Left renal cortex interstitium (tissue), 4 donors: ENCODE data around the gene FGF9. TPM values are rescaled to one million over a fixed set of nuclear protein-coding genes. Genes with fewer than 3 reads are reported as not detected.

Source experiments
- DNase-seq, 4 donors: peaks; one replicate each; pipeline ENCODE4 v3.0.0-alpha.2; 2013; ENCODE audit warnings: low read depth in 4 of 4, low spot score in 2 of 4, missing footprints in 1 of 4
- polyA plus RNA-seq, 4 donors: library from polyadenylated mRNA; unstranded; fragments of 120-200 nt; gene quantifications; one replicate each; pipeline ENCODE4 v1.2.1, GENCODE V29; 2013; ENCODE audit not compliant: insufficient read length in 4 of 4

FGF9 gene
- 10 to 100 TPM; 12.4 to 37.2 (median 18.9) TPM for polyA plus RNA-seq

DNA sequence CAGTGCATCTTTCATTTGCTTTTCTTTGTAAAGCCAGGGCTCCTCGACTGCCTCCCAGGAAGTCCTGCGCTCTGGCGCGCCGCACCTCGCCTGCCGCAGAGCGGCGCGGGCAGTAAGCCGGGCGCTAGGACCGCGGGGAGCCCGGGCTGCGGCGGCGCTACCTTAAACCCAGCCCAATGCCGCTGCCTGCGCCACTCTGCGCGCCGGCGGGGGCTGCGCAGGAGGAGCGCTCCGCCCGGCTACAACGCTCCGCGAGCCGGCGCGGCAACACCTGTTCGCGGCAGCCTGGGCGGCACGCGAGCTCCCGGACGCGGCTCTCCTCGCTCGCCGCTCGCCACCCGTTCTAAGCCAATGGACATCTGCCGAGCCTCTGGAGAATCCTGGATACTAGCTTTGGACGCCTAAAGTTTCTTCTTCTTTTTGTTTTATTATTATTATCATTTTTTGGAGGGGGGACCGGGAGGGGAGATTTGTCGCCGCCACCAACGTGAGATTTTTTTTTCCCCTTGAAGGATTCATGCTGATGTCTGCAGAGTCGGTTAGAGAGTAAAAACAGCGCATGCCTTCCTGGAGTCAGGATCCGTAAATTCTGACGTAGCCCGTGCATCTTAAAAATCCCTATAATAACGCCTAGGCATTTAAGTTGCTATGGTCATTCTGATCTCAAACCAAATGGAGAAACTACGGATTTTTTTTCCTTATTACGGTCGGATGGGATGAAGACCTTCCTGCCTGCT, at the start of gene FGF9:
FGF9 (plus strand) TSS at position 191 of the 737 bp plus-strand sequence. CDS start 840 bp downstream, outside the sequence.
- DNase-seq: peak in 1 of 4 donors; percentile 68

DNA sequence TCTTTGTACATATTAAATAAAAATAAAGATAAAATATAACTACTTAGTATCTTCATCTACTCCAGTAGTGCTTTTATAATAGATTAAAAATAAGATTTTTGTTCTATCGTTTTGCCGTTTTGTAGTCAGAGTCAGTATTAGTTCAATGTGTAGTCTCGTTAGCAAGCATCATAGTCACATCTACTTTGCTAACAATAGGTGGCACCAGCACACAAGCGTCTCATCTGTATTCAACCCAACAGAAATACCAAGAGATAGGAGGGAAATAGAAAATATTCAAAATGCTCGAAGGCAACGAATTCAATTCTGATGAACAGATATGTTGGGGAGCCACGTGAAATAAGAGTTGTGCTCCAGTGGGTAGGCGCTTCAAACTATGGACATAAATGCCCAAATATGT, 45.5 kb upstream of the FGF9 start:
- no peak for DNase-seq

DNA sequence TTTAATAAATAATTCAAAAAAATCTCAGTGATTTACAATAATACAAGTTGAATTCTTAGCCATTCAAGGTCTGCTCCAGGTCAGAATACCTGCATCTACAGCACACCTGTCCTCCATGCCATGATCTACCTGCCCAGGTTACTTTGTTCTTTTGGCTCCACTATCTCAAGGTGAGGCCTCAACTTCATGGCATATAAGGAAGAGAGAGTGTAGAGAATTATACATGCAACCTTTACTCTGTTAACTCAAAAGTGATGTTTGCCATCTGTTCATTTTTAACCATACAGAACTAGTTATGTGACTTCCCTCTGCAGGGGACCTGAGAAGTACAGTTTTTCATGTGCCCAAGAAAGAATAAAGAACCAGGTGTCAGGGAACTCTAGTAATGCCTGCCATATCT, 38.7 kb upstream of the FGF9 start:
- no peak for DNase-seq

- no peak for DNase-seq
Observed at GRCh38 chr13:21636656-21637055, 34.2 kb upstream of the FGF9 start.

GRCh38 chr13:21637296-21637695, 33.6 kb upstream of the FGF9 start:
- no peak for DNase-seq

GRCh38 chr13:21638319-21639282, 32.3 kb upstream of the FGF9 start:
- DNase-seq: no peak

DNA sequence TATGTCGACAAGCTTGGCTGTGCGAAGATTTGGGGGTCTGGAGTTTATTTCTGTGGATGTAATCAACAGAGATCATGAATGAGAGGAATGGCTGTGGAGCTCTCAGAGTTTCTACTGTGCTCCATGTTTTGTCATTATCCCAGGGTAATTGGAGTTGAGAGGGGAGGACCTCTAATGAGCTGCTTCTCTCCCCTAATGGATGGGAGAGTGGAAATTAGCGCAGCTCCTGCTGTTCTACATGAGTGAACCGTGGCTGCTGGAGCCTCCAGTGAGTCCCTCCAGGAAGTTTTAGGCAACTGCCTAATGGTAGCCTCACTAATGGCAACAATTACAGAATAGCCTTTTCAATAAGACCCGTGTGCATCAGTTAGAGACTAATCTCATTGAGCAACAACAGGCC, 31.3 kb upstream of the FGF9 start:
- DNase-seq: no peak

GRCh38 chr13:21641629-21642028, 29.2 kb upstream of the FGF9 start:
- DNase-seq: no peak

GRCh38 chr13:21657538-21657937, 13.3 kb upstream of the FGF9 start:
- DNase-seq: no peak

DNA sequence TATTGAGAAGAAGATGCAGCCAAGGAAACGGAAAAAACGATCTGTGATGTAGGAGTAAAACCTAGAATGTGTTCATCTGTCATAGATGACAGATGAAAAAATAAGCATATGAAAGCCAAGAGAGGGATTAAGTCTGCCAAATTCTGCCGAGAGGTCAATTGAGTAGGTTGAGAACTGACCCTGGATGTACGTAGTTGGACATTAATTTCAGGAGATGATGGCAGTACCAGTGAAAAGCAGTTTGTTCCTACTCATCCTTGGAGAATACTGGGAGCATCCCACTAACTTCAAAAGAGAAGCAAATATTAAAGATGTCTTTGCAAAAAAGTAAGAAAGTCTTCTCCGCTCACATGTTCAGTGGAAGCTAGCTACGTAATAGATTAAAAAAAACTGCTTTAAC, 11.8 kb upstream of the FGF9 start:
- no peak for DNase-seq

- no peak for DNase-seq
Observed at GRCh38 chr13:21661097-21661909, 9.6 kb upstream of the FGF9 start.

DNA sequence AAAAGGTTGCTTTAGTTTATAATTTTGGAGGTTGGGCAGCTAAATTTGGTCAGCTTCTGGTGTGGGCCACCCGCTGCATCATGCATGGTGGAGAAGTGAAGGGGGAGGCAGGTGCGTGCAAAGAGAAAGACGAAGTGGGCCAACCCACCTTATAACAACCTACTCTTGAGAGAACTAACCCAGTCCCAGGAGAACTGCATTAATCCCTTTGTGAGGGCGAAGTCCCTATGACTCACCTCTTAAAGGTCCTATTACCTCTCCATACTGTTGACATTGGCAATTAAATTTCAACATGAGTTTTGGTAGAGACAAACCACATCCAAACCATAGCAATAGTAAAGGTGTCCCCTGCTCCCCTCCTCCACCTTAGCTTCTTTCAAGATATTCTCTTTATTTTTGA, 7.7 kb upstream of the FGF9 start:
- DNase-seq: no peak

DNA sequence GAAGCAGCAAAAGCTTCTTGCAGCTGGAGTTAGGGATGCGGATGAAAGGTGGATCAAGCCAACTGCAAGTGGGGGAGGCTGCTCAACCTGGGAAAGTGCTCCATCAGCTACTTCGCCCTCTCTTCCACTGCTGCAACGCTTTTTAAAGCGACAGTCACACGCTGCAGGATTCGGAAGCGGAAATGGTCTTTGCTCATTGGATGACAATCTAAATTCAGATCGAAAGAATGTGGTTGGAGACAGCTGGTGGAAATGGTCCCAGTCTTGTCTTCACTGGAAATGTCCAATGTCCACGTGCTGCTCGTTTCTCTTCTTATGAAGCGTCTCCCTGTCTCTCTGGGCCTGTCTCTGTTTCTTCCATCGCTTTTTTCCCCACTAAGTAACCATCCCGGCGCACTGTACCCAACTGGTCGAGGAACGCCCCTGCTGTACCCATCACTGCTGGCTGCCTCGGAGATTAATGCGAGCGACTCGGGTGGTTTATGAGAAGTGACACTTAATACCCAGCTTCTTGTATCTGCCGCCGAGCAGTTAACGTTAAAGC, 2.1 kb upstream of the FGF9 start:
- peak in 2 of 4 donors; percentile 13 to 23 for DNase-seq

- peak in 2 of 4 donors; percentile 53 to 64 for DNase-seq
Observed at GRCh38 chr13:21670006-21670882, 629 bp upstream of the FGF9 start.

GRCh38 chr13:21671620-21672286, 880 bp downstream of the FGF9 start:
- DNase-seq: no peak

DNA sequence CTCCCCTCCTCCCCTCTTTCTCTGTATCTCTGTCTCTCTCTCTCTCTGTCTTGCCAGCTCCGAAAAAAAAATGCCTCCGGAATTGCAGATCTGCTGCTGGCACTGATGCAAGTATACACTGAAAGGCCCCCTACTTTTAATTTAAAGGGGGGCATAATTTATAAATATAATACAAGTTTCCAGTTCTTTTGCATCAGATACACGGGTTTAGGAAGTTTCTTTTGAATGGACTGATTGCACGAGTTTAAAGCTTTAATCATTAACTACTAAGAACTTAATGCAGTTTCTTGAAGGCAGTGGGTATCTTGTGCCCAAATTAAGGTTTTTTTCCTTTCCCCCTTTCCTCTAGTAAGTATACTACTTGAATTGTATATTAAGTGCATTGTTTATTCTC, 1.4 kb downstream of the FGF9 start:
- no peak for DNase-seq

DNA sequence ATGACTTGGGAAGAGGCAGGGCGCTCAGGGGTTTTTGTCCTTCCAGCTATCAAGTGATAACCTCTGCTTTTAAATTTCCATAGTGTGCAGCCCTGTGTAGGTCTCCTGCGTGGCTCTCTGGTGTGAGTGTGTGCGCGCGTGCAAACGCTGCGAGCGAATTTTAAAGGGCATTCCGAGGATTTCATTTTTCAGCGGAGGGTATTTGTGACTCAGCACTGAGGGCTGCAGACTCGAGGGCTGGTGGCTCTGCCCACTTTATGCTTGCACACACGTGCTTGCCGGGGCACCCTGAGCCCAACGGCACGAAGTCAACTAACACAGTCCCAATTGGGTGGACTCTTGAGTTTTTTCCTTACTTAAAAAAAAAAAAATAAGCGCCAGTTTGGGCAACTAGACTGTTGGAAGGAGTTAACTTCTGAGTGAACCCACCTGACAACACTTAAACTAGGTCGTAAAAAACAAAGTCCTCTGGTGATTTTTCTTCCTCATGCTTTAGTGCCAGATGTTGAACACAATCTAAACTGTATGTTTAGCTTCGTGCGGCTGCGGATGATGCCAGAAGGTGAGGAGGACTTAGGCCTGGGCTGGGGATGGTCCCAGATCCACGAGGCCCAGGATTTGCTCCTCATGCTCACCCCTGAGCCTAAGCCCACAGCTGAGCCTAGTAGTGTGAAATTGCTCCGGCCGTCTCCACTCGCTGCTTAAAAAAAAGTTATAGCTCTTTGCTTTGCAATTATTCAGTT, 2.1 kb downstream of the FGF9 start:
- DNase-seq: peak in 1 of 4 donors; percentile 27

GRCh38 chr13:21673539-21673788, 2.6 kb downstream of the FGF9 start:
- DNase-seq: peak in 1 of 4 donors; percentile 21
